ENCODE data around the gene CIAO3.
"Not testable (repeated sequence)": the region's sequence is repeated elsewhere in the genome, so short reads cannot be mapped to it uniquely, and the experiment has no call there.

Gene CIAO3

GRCh38 chr16:698911-699671 lies 41.7 kb downstream of the CIAO3 start:
- Mint-ChIP-seq H3K4me3 (no peak overlapping the region), H3K36me3 (ENCODE audit: low read depth) (no peaks in the 10 kb centered on the region), H3K27ac (no peak overlapping the region), H3K9me3 (no peaks in the 10 kb centered on the region), H3K4me1 (ENCODE audit: low read depth) (peaks cover 4% of the 10 kb centered on the region), H3K27me3 (ENCODE audit: low read depth) (peaks cover 28% of the 10 kb centered on the region)

DNA sequence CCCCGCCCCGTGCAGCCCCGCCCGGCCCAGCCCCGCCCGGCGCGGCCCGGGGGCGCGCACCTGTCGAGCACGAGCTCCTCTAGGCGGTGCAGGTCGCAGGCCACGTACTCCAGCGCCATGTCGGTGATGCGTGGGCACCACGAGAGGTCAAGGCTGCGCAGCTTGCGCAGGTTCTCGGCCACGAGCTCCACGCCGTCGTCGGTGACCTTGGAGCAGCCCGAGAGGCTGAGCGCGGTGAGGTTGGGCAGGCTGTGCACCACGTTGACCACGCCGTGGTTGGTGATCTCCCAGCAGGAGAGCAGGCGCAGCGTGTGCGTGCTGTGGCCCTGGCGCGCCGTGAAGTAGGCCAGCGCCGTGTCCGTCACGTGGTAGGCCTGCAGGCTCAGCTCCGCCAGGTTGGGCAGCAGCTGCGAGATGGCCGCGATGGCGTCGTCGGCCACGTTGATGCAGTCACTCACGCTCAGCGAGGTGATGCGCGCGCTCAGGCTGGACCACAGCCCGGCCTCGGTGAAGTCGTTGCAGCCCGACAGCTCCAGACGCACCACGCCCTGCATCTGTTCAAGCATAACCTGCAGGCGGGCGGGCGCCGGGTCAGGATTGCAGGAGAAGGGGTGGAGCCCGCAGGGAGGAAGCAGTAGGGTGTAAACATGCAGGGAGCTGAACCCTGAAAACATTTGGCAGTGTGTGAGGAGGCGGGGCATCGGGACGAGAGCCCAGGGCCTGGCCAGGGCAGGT lies 45.3 kb downstream of the CIAO3 start:
- Mint-ChIP-seq H3K4me1 (ENCODE audit: low read depth) (peaks cover 10% of the 10 kb centered on the region), H3K36me3 (ENCODE audit: low read depth) (peaks cover 1% of the 10 kb centered on the region), H3K4me3 (peak overlapping the region; percentile 75), H3K9me3 (peaks cover 4% of the 10 kb centered on the region), H3K27ac (peak overlapping the region; percentile 68), H3K27me3 (ENCODE audit: low read depth) (peaks cover 24% of the 10 kb centered on the region)

DNA sequence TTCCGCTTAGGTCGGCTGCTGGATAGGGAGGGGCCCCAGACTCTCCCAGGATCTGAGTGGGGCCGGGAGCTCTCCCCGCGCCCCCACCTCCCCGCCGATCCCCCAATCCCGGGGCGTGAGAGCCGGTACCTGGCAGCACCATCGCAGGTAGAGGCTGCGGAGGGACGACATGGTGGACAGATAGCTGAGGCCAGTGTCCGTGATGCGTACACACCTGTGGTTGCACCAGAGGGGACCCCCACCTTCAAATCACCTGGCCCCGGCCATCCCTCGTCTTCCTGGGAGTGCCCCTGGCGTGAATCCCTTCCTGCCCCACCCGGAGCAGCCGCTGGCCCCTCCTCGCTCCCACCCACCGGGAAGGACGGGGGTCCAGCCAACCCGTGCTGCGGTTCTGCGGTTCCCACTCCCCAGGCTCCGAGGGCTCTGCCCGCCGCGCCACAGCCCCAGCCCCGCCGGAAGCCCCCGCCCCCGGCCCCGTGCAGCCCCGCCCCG lies 45.9 kb downstream of the CIAO3 start:
- Mint-ChIP-seq H3K27ac (no peak overlapping the region), H3K4me3 (no peak overlapping the region), H3K27me3 (ENCODE audit: low read depth) (peaks cover 20% of the 10 kb centered on the region), H3K9me3 (peaks cover 4% of the 10 kb centered on the region), H3K36me3 (ENCODE audit: low read depth) (peaks cover 1% of the 10 kb centered on the region), H3K4me1 (ENCODE audit: low read depth) (peaks cover 10% of the 10 kb centered on the region)

DNA sequence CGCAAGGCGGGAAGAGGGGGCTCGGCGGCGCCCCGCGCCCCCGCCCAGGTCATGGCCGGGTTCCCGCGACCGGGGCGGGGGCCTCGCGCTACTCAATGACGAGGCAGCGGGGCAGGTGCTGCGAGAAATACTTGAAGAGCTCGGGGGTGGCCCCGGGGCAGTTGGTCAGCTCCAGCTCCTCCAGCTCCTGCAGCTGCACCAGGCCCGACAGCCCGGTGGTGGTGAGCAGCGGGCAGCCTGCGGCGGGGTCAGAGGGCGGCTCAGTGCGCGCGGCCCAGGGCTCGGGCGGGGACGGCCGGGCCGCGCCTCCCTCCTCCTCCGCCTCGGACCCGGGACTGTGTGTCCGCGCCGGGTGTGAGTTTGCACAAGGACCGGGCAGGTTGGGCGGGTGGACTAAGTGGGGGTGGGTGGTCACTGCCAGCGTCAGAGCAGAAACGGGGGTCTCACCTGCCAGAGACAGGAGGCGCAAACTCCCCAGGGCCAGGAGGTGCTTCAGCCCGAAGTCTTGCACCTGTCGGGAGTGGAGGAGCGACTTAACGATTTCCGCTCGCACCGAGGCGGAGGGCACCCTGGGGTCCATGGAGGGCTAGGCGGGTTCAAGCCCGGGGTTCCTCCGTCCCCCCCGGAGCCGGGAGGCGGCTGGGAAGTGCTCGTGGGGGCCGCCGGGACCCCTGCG lies 46.5 kb downstream of the CIAO3 start:
- Mint-ChIP-seq H3K27me3 (ENCODE audit: low read depth) (peaks cover 20% of the 10 kb centered on the region), H3K4me3 (peak overlapping the region; percentile 34), H3K27ac (peak overlapping the region; percentile 36), H3K4me1 (ENCODE audit: low read depth) (peaks cover 12% of the 10 kb centered on the region), H3K9me3 (peaks cover 4% of the 10 kb centered on the region), H3K36me3 (ENCODE audit: low read depth) (peaks cover 1% of the 10 kb centered on the region)

DNA sequence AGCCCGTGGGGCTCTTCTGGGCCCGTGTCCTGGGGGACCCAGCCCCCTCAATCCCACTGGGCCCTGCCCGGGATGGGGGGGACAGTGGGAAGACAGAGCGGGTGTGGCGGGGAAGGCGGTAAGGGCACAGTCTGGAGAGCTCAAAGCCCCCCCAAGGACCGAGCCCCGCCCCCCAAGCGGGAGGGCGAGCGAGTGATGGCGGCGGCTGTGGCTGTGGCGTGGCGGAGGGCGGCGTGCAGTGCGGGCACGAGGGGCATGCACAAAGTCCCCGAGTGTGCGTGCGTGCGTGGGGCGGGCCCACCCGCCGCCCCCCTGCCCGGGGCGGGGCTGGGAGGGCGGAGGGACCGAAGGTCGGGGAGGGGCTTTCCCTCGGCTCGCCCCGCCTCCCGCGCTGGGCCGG lies 47.0 kb downstream of the CIAO3 start:
- Mint-ChIP-seq H3K4me3 (no peak overlapping the region), H3K9me3 (peaks cover 4% of the 10 kb centered on the region), H3K4me1 (ENCODE audit: low read depth) (peaks cover 12% of the 10 kb centered on the region), H3K27me3 (ENCODE audit: low read depth) (peaks cover 20% of the 10 kb centered on the region), H3K36me3 (ENCODE audit: low read depth) (peaks cover 1% of the 10 kb centered on the region), H3K27ac (no peak overlapping the region)

DNA sequence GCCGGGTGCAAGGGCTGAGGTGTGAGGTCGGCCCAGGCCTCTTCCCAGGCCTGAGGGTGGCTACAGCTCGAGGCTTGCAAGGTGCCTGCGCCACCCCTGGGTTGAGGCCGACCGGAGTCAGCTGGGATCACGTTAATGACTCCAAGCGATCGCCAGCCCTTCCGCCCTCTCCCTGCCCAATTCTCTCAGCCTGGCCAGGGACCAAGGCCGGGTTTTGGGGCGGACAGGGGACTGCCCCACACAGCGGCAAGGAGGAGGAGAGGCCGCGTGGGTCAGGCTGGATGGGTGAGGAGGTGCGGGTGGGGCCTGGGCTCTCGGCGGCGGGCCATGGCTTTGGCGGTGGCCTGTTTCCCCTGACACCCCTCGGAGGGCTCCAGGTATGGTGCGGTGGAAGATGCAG lies 47.4 kb downstream of the CIAO3 start:
- no peak overlapping the region for H3K4me3 Mint-ChIP-seq
- H3K9me3 Mint-ChIP-seq: peaks cover 4% of the 10 kb centered on the region
- H3K27ac Mint-ChIP-seq: no peak overlapping the region

GRCh38 chr16:692356-693108 lies 48.3 kb downstream of the CIAO3 start:
- Mint-ChIP-seq H3K36me3 (ENCODE audit: low read depth) (peaks cover 1% of the 10 kb centered on the region), H3K27ac (no peak overlapping the region), H3K4me3 (peak overlapping the region; percentile 30), H3K27me3 (ENCODE audit: low read depth) (peaks cover 20% of the 10 kb centered on the region), H3K9me3 (peaks cover 4% of the 10 kb centered on the region), H3K4me1 (ENCODE audit: low read depth) (peaks cover 12% of the 10 kb centered on the region)

More for the DNA sequence above, 47.4 kb downstream of the CIAO3 start:
- peaks cover 12% of the 10 kb centered on the region for H3K4me1 Mint-ChIP-seq (ENCODE audit: low read depth)
- peaks cover 1% of the 10 kb centered on the region for H3K36me3 Mint-ChIP-seq (ENCODE audit: low read depth)
- H3K27me3 Mint-ChIP-seq (ENCODE audit: low read depth): peaks cover 20% of the 10 kb centered on the region

GRCh38 chr16:691242-691641 lies 49.6 kb downstream of the CIAO3 start:
- H3K9me3 Mint-ChIP-seq; H3K36me3 Mint-ChIP-seq (ENCODE audit: low read depth); H3K27ac Mint-ChIP-seq: not testable (repeated sequence)
- H3K27me3 Mint-ChIP-seq (ENCODE audit: low read depth): peaks cover 20% of the 10 kb centered on the region
- peak overlapping the region; percentile 85 for H3K4me3 Mint-ChIP-seq
- peaks cover 12% of the 10 kb centered on the region for H3K4me1 Mint-ChIP-seq (ENCODE audit: low read depth)

GRCh38 chr16:689175-689897 lies 51.5 kb downstream of the CIAO3 start:
- H3K27me3 Mint-ChIP-seq (ENCODE audit: low read depth): peaks cover 15% of the 10 kb centered on the region
- peaks cover 4% of the 10 kb centered on the region for H3K9me3 Mint-ChIP-seq
- peaks cover 8% of the 10 kb centered on the region for H3K4me1 Mint-ChIP-seq (ENCODE audit: low read depth)
- H3K4me3 Mint-ChIP-seq: peak overlapping the region; percentile 85
- peak overlapping the region; percentile 77 for H3K27ac Mint-ChIP-seq
- H3K36me3 Mint-ChIP-seq (ENCODE audit: low read depth): peaks cover 3% of the 10 kb centered on the region

DNA sequence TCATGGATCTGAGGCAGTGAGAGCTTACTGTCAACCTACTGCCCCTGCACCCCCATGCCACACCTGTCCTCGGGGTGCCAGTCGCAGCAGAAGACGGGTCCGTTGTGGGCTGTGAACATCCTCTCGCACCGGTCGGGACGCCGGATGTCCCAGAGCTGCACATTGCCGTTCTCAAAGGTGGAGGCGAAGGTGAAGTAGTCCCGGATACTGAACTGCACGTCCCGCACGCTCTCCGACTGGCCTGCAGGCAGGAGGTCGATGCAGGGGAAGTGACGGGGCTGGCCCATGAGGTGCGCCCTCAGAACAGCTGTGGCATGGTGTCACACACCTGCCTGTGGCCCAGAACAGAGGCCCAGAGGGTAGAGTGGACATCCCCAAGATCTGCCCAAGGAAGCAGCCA lies 53.3 kb downstream of the CIAO3 start:
- peaks cover 4% of the 10 kb centered on the region for H3K9me3 Mint-ChIP-seq
- H3K27me3 Mint-ChIP-seq (ENCODE audit: low read depth): peaks cover 5% of the 10 kb centered on the region
- no peak overlapping the region for H3K27ac Mint-ChIP-seq
- peaks cover 10% of the 10 kb centered on the region for H3K4me1 Mint-ChIP-seq (ENCODE audit: low read depth)
- H3K4me3 Mint-ChIP-seq: no peak overlapping the region
- H3K36me3 Mint-ChIP-seq (ENCODE audit: low read depth): peaks cover 4% of the 10 kb centered on the region

- H3K36me3 Mint-ChIP-seq (ENCODE audit: low read depth): peaks cover 10% of the 10 kb centered on the region
- H3K27ac Mint-ChIP-seq: no peak overlapping the region
- no peak overlapping the region for H3K4me3 Mint-ChIP-seq
- H3K27me3 Mint-ChIP-seq (ENCODE audit: low read depth): no peaks in the 10 kb centered on the region
- H3K9me3 Mint-ChIP-seq: peaks cover 4% of the 10 kb centered on the region
- peaks cover 14% of the 10 kb centered on the region for H3K4me1 Mint-ChIP-seq (ENCODE audit: low read depth)
Observed at GRCh38 chr16:686459-687260, 54.1 kb downstream of the CIAO3 start.

GRCh38 chr16:685967-686366 lies 54.8 kb downstream of the CIAO3 start:
- no peak overlapping the region for H3K27ac Mint-ChIP-seq
- peaks cover 3% of the 10 kb centered on the region for H3K9me3 Mint-ChIP-seq
- H3K4me1 Mint-ChIP-seq (ENCODE audit: low read depth): peaks cover 15% of the 10 kb centered on the region
- H3K4me3 Mint-ChIP-seq: peak overlapping the region; percentile 50
- peaks cover 10% of the 10 kb centered on the region for H3K36me3 Mint-ChIP-seq (ENCODE audit: low read depth)
- no peaks in the 10 kb centered on the region for H3K27me3 Mint-ChIP-seq (ENCODE audit: low read depth)

All from T-helper 1 cell treated with Interleukin-12 subunit alpha and Interleukin-12 subunit beta and Interleukin-4 antibody, amounts not matched to agents 30 μg/mL and 1 μg/mL, for 36 hours (primary cell).